Measurements from ENCODE around the gene CACNG6. TPM values are rescaled to one million over a fixed set of nuclear protein-coding genes. Genes with fewer than 3 reads are reported as not detected.

Gene CACNG6
- total and polyA plus RNA-seq, 8 donors: not detected

GRCh38 chr19:53993448-53993847 is 2.0 kb downstream of the CACNG6 start:
- Histone ChIP-seq H3K27me3 (peaks cover 0 to 15% (median 4%) of the 10 kb centered on the region in 4 donors), H3K9me3 (no peaks in the 10 kb centered on the region), H3K4me3 (no peak overlapping the region), H3K36me3 (no peaks in the 10 kb centered on the region), H3K27ac (no peak overlapping the region), H3K4me1 (no peaks in the 10 kb centered on the region)
- 32 to 37% methylated on average over 3 of the region's 3 CpGs for WGBS, 2 donors
- no peak for FAIRE-seq
- no peak for TF ChIP-seq CTCF (IDR thresholded peaks at IDR 0.05)
- no peak for DNase-seq
- intact Hi-C loops (cut with DNase I): no loop called here
- no peak for ATAC-seq

GRCh38 chr19:53994811-53995210 is 3.4 kb downstream of the CACNG6 start:
- no peak overlapping the region for H3K27ac ChIP-seq

GRCh38 chr19:53998223-53998622 is 6.8 kb downstream of the CACNG6 start:
- no peak for FAIRE-seq
- TF ChIP-seq CTCF (IDR thresholded peaks at IDR 0.05): no peak
- Histone ChIP-seq H3K4me3 (no peak overlapping the region), H3K9me3 (no peaks in the 10 kb centered on the region), H3K36me3 (no peaks in the 10 kb centered on the region), H3K4me1 (no peaks in the 10 kb centered on the region), H3K27me3 (peaks cover 0 to 10% (median 3%) of the 10 kb centered on the region in 4 donors), H3K27ac (no peak overlapping the region)
- WGBS, 2 donors: 25 to 33% methylated on average over 7 of the region's 7 CpGs
- DNase-seq: no peak
- no peak for ATAC-seq
- intact Hi-C loops (cut with DNase I): no loop called here

More at GRCh38 chr19:53994811-53995210, 3.4 kb downstream of the CACNG6 start:
- peaks cover 0 to 22% (median 6%) of the 10 kb centered on the region in 4 donors for H3K27me3 ChIP-seq
- no peak for FAIRE-seq
- no peak for TF ChIP-seq CTCF (IDR thresholded peaks at IDR 0.05)
- intact Hi-C loops (cut with DNase I): no loop called here
- no peak overlapping the region for H3K4me3 ChIP-seq
- WGBS, 2 donors: 48 to 77% methylated on average over 5 of the region's 5 CpGs
- H3K4me1 ChIP-seq: no peaks in the 10 kb centered on the region
- no peak for DNase-seq
- ATAC-seq: no peak
- H3K9me3 ChIP-seq: no peaks in the 10 kb centered on the region
- no peaks in the 10 kb centered on the region for H3K36me3 ChIP-seq

GRCh38 chr19:53999694-54000093 is 8.3 kb downstream of the CACNG6 start:
- Histone ChIP-seq H3K36me3 (no peaks in the 10 kb centered on the region), H3K27ac (no peak overlapping the region), H3K4me1 (no peaks in the 10 kb centered on the region), H3K27me3 (peaks cover 0 to 10% (median 2%) of the 10 kb centered on the region in 4 donors), H3K4me3 (no peak overlapping the region), H3K9me3 (no peaks in the 10 kb centered on the region)
- intact Hi-C loops (cut with DNase I): no loop called here
- ATAC-seq (no peak), DNase-seq (no peak), FAIRE-seq (no peak)
- no peak for TF ChIP-seq CTCF (IDR thresholded peaks at IDR 0.05)
- 53 to 59% methylated on average over 5 of the region's 5 CpGs for WGBS, 2 donors

GRCh38 chr19:54001496-54001895 is 10.1 kb downstream of the CACNG6 start:
- Histone ChIP-seq H3K4me1 (no peaks in the 10 kb centered on the region), H3K27me3 (peaks cover 0 to 7% (median 2%) of the 10 kb centered on the region in 4 donors), H3K27ac (no peak overlapping the region), H3K4me3 (no peak overlapping the region), H3K9me3 (no peaks in the 10 kb centered on the region), H3K36me3 (no peaks in the 10 kb centered on the region)
- WGBS, 2 donors: 43 to 61% methylated on average over 2 of the region's 2 CpGs
- intact Hi-C loops (cut with DNase I): no loop called here
- DNase-seq (no peak), ATAC-seq (no peak), FAIRE-seq (no peak)
- no peak for TF ChIP-seq CTCF (IDR thresholded peaks at IDR 0.05)

Measured in pancreas (tissue), 10 donors.